Measurements from ENCODE around the gene LYRM9.

Gene LYRM9

GRCh38 chr17:27904534-27905446, 11.6 kb upstream of the LYRM9 start:
- DNase-seq: no peak
- no peak overlapping the region; the same call in 1 of the 2 replicates for H3K27ac ChIP-seq
- no peak for TF ChIP-seq CTCF (IDR thresholded peaks at IDR 0.05; ENCODE audit: low read depth, low read length)
- no peak overlapping the region for H3K4me3 ChIP-seq (ENCODE audit: low read depth, low read length)
- no peaks in the 10 kb centered on the region for H3K9me3 ChIP-seq (ENCODE audit: severe bottlenecking)
- H3K36me3 ChIP-seq: no peaks in the 10 kb centered on the region
- H3K27me3 ChIP-seq (ENCODE audit: insufficient read depth, low read depth, severe bottlenecking): no peaks in the 10 kb centered on the region

GRCh38 chr17:27904114-27904513, 10.9 kb upstream of the LYRM9 start:
- Histone ChIP-seq H3K36me3 (no peaks in the 10 kb centered on the region), H3K27ac (no peak overlapping the region), H3K27me3 (ENCODE audit: insufficient read depth, low read depth, severe bottlenecking) (no peaks in the 10 kb centered on the region), H3K9me3 (ENCODE audit: severe bottlenecking) (no peaks in the 10 kb centered on the region), H3K4me3 (ENCODE audit: low read depth, low read length) (no peak overlapping the region)
- DNase-seq: no peak
- TF ChIP-seq CTCF (IDR thresholded peaks at IDR 0.05; ENCODE audit: low read depth, low read length): no peak

GRCh38 chr17:27899525-27899924, 6.4 kb upstream of the LYRM9 start:
- TF ChIP-seq CTCF (IDR thresholded peaks at IDR 0.05; ENCODE audit: low read depth, low read length): no peak
- Histone ChIP-seq H3K27me3 (ENCODE audit: insufficient read depth, low read depth, severe bottlenecking) (no peaks in the 10 kb centered on the region), H3K9me3 (ENCODE audit: severe bottlenecking) (no peaks in the 10 kb centered on the region), H3K36me3 (no peaks in the 10 kb centered on the region), H3K4me3 (ENCODE audit: low read depth, low read length) (no peak overlapping the region), H3K27ac (no peak overlapping the region)
- DNase-seq: no peak

- H3K27ac ChIP-seq: no peak overlapping the region
- H3K27me3 ChIP-seq (ENCODE audit: insufficient read depth, low read depth, severe bottlenecking): no peaks in the 10 kb centered on the region
- DNase-seq: no peak
- no peak for TF ChIP-seq CTCF (IDR thresholded peaks at IDR 0.05; ENCODE audit: low read depth, low read length)
- no peak overlapping the region for H3K4me3 ChIP-seq (ENCODE audit: low read depth, low read length)
- H3K36me3 ChIP-seq: no peaks in the 10 kb centered on the region
- H3K9me3 ChIP-seq (ENCODE audit: severe bottlenecking): no peaks in the 10 kb centered on the region
Observed at GRCh38 chr17:27898096-27898495, 4.9 kb upstream of the LYRM9 start.

- H3K36me3 ChIP-seq: no peaks in the 10 kb centered on the region
- no peak for TF ChIP-seq CTCF (IDR thresholded peaks at IDR 0.05; ENCODE audit: low read depth, low read length)
- H3K27ac ChIP-seq: no peak overlapping the region
- H3K9me3 ChIP-seq (ENCODE audit: severe bottlenecking): no peaks in the 10 kb centered on the region
- no peaks in the 10 kb centered on the region for H3K27me3 ChIP-seq (ENCODE audit: insufficient read depth, low read depth, severe bottlenecking)
- DNase-seq: no peak
- no peak overlapping the region for H3K4me3 ChIP-seq (ENCODE audit: low read depth, low read length)
Observed at GRCh38 chr17:27896701-27897100, 3.5 kb upstream of the LYRM9 start.

Measured in WERI-Rb-1 (cell line).